NCI-H2107 (cell line): Measurements from ENCODE around the gene CERS4.
"Not testable (repeated sequence)": the region's sequence is repeated elsewhere in the genome, so short reads cannot be mapped to it uniquely, and the experiment has no call there.

Source experiments
- DNase-seq: peaks from one replicate; lab custom pipeline; 2025; lab: John Stamatoyannopoulos, UW

Gene CERS4

GRCh38 chr19:8261881-8262280, 52.7 kb downstream of the CERS4 start:
- DNase-seq = no peak

- DNase-seq = no peak
These were observed 53.3 kb downstream of the CERS4 start for GRCh38 chr19:8262431-8262830.

GRCh38 chr19:8264248-8264647, 55.1 kb downstream of the CERS4 start:
- not testable (repeated sequence) for DNase-seq

- DNase-seq = no peak
These were observed 56.7 kb downstream of the CERS4 start for GRCh38 chr19:8265872-8266271.

GRCh38 chr19:8269724-8270123, 60.6 kb downstream of the CERS4 start:
- DNase-seq = no peak

- not testable (repeated sequence) for DNase-seq
These were observed 67.3 kb downstream of the CERS4 start for GRCh38 chr19:8276508-8276907.

GRCh38 chr19:8291337-8291736, 82.2 kb downstream of the CERS4 start:
- not testable (repeated sequence) for DNase-seq

- no peak for DNase-seq
These were observed 93.2 kb downstream of the CERS4 start for GRCh38 chr19:8302357-8302691.

- DNase-seq = no peak
These were observed 93.6 kb downstream of the CERS4 start for GRCh38 chr19:8302734-8303133.

GRCh38 chr19:8304841-8305621, 95.9 kb downstream of the CERS4 start:
- DNase-seq = no peak

GRCh38 chr19:8305798-8306197, 96.6 kb downstream of the CERS4 start:
- DNase-seq = no peak

- no peak for DNase-seq
These were observed 97.3 kb downstream of the CERS4 start for GRCh38 chr19:8306235-8307054.

- DNase-seq = no peak
These were observed 98.3 kb downstream of the CERS4 start for GRCh38 chr19:8307400-8307964.

- peak; percentile 81 for DNase-seq
These were observed 99.0 kb downstream of the CERS4 start, which contains the start of gene CD320 for GRCh38 chr19:8307965-8308866. TSS of gene CD320 (minus strand) at chr19:8308358. CDS start at chr19:8308290, 68 bp downstream.

GRCh38 chr19:8308891-8309291, 99.7 kb downstream of the CERS4 start:
- no peak for DNase-seq

GRCh38 chr19:8310342-8311055, 101.3 kb downstream of the CERS4 start:
- DNase-seq = no peak

- no peak for DNase-seq
These were observed 102.5 kb downstream of the CERS4 start for GRCh38 chr19:8311461-8312260.
